HG03060 (cell line): ENCODE data around the gene TPH2.

Source experiments
- ATAC-seq: cut with Tn5 transposase; IDR thresholded peaks from one replicate; pipeline ENCODE4 v1.9.1; 2021; ENCODE audit warnings: low read depth, moderate number of reproducible peaks; ENCODE audit not compliant: unreplicated experiment

TPH2 gene

GRCh38 chr12:71938728-71939385 lies at the start of gene TPH2:
TPH2 (plus strand) TSS chr12:71938845; CDS start chr12:71938987, 142 bp downstream.
- peak; percentile 33 for ATAC-seq

- no peak for ATAC-seq
Observed at GRCh38 chr12:71890475-71890874, 48.2 kb upstream of the TPH2 start.

GRCh38 chr12:71892059-71892458 lies 46.6 kb upstream of the TPH2 start:
- no peak for ATAC-seq

- ATAC-seq = no peak
Observed at GRCh38 chr12:71896205-71896882, 42.3 kb upstream of the TPH2 start.

- no peak for ATAC-seq
Observed at GRCh38 chr12:71900091-71900490, 38.6 kb upstream of the TPH2 start.

- ATAC-seq = no peak
Observed at GRCh38 chr12:71904629-71905028, 34.0 kb upstream of the TPH2 start.

GRCh38 chr12:71935594-71935993 lies 3.1 kb upstream of the TPH2 start:
- peak; percentile 90 for ATAC-seq

- ATAC-seq = no peak
Observed at GRCh38 chr12:71940068-71940467, 1.4 kb downstream of the TPH2 start.

- no peak for ATAC-seq
Observed at GRCh38 chr12:71941174-71941573, 2.5 kb downstream of the TPH2 start.

- no peak for ATAC-seq
Observed at GRCh38 chr12:71942259-71942658, 3.6 kb downstream of the TPH2 start.

- no peak for ATAC-seq
Observed at GRCh38 chr12:71942703-71943102, 4.1 kb downstream of the TPH2 start.

- ATAC-seq = no peak
Observed at GRCh38 chr12:71945121-71945520, 6.5 kb downstream of the TPH2 start.

- ATAC-seq = no peak
Observed at GRCh38 chr12:71945883-71946282, 7.2 kb downstream of the TPH2 start.

- ATAC-seq = no peak
Observed at GRCh38 chr12:71947645-71948105, 9.0 kb downstream of the TPH2 start.

GRCh38 chr12:71948390-71948789 lies 9.7 kb downstream of the TPH2 start:
- ATAC-seq = no peak

- ATAC-seq = no peak
Observed at GRCh38 chr12:71949646-71950045, 11.0 kb downstream of the TPH2 start.

GRCh38 chr12:71950404-71950803 lies 11.8 kb downstream of the TPH2 start:
- no peak for ATAC-seq

- no peak for ATAC-seq
Observed at GRCh38 chr12:71950819-71951218, 12.2 kb downstream of the TPH2 start.

- ATAC-seq = no peak
Observed at GRCh38 chr12:71954083-71954778, 15.6 kb downstream of the TPH2 start.

- ATAC-seq = no peak
Observed at GRCh38 chr12:71954861-71955260, 16.2 kb downstream of the TPH2 start.

GRCh38 chr12:71955970-71956369 lies 17.3 kb downstream of the TPH2 start:
- ATAC-seq = no peak

GRCh38 chr12:71958056-71958455 lies 19.4 kb downstream of the TPH2 start:
- no peak for ATAC-seq
